Measurements from ENCODE around the gene PCDHA12.
A peak's percentile ranks its signal among the peaks of the same experiment; 100 is the strongest.
"Not testable (repeated sequence)": the region's sequence is repeated elsewhere in the genome, so short reads cannot be mapped to it uniquely, and the experiment has no call there.

PCDHA12 gene

GRCh38 chr5:140857177-140857986, 17.7 kb upstream of the PCDHA12 start:
- DNase-seq (ENCODE audit: low spot score) = no peak
- no peak for FAIRE-seq

DNA sequence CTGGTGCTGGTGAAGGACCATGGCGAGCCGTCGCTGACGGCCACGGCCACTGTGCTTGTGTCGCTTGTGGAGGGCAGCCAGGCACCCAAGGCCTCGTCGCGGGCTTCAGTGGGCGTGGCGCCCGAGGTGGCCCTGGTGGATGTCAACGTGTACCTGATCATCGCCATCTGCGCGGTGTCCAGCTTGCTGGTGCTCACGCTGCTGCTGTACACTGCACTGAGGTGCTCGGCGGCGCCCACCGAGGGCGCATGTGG, 17.2 kb upstream of the PCDHA12 start:
- DNase-seq (ENCODE audit: low spot score) (no peak), FAIRE-seq (no peak)

GRCh38 chr5:140862441-140863295, 12.4 kb upstream of the PCDHA12 start:
- no peak for DNase-seq (ENCODE audit: low spot score)
- no peak for FAIRE-seq

DNA sequence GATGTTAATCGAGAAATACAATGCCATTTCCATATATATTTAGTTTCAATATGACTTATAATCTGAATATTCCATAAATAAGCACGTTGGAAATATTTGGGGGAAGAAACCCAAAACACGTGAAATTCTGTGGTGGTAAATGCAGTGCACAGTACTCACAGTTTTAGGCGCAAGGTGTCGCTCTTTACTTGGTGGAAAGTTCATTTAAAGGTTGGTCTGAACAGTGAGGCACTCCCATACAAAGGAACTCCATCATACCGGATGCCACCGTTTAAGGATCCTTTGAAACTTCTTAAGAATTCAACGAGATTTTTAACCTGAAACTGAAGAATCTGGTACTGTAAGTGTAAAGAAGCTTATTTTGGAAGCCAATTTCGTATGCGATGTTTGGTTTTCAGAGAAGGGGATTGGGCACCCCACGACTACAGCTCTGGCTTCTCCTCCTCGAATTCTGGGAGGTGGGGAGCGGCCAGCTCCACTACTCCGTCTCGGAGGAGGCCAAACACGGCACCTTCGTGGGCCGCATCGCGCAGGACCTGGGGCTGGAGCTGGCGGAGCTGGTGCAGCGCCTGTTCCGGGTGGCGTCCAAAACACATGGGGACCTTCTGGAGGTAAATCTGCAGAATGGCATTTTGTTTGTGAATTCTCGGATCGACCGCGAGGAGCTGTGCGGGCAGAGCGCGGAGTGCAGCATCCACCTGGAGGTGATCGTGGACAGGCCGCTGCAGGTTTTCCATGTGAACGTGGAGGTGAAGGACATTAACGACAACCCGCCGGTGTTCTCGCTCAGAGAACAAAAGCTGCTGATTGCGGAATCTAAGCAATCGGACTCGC, 6.2 kb upstream of the PCDHA12 start, which contains the start of gene PCDHA11:
Gene PCDHA11 (plus strand): TSS at position 237 of the 834 bp plus-strand sequence. CDS start 147 bp downstream, at position 384.
- FAIRE-seq (no peak), DNase-seq (ENCODE audit: low spot score) (peak; percentile 58)

DNA sequence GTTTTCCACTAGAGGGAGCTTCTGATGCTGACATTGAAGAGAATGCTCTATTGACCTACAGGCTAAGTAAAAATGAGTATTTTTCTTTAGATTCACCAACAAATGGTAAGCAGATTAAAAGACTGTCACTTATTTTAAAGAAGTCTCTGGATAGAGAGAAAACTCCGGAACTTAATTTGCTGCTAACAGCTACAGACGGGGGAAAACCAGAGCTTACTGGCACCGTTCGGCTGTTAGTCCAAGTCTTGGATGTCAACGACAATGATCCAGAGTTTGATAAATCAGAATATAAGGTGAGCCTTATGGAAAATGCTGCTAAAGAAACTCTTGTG, 5.6 kb upstream of the PCDHA12 start:
- no peak for DNase-seq (ENCODE audit: low spot score)
- FAIRE-seq = no peak

GRCh38 chr5:140870221-140871201, 4.6 kb upstream of the PCDHA12 start:
- DNase-seq (ENCODE audit: low spot score) = no peak
- no peak for FAIRE-seq

DNA sequence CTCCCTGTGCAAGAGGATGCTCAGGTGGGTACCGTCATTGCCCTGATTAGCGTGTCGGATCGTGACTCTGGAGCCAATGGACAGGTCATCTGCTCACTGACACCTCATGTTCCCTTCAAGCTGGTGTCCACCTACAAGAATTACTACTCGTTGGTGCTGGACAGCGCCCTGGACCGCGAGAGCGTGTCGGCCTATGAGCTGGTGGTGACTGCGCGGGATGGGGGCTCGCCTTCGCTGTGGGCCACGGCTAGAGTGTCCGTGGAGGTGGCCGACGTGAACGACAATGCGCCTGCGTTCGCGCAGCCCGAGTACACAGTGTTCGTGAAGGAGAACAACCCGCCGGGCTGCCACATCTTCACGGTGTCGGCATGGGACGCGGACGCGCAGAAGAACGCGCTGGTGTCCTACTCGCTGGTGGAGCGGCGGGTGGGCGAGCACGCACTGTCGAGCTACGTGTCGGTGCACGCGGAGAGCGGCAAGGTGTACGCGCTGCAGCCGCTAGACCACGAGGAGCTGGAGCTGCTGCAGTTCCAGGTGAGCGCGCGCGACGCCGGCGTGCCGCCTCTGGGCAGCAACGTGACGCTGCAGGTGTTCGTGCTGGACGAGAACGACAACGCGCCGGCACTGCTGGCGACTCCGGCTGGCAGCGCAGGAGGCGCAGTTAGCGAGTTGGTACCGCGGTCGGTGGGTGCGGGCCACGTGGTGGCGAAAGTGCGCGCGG, 1.6 kb downstream of the PCDHA12 start:
- not testable (repeated sequence) for FAIRE-seq; DNase-seq (ENCODE audit: low spot score)

GRCh38 chr5:140877262-140877581, 2.1 kb downstream of the PCDHA12 start:
- no peak for FAIRE-seq
- no peak for DNase-seq (ENCODE audit: low spot score)

DNA sequence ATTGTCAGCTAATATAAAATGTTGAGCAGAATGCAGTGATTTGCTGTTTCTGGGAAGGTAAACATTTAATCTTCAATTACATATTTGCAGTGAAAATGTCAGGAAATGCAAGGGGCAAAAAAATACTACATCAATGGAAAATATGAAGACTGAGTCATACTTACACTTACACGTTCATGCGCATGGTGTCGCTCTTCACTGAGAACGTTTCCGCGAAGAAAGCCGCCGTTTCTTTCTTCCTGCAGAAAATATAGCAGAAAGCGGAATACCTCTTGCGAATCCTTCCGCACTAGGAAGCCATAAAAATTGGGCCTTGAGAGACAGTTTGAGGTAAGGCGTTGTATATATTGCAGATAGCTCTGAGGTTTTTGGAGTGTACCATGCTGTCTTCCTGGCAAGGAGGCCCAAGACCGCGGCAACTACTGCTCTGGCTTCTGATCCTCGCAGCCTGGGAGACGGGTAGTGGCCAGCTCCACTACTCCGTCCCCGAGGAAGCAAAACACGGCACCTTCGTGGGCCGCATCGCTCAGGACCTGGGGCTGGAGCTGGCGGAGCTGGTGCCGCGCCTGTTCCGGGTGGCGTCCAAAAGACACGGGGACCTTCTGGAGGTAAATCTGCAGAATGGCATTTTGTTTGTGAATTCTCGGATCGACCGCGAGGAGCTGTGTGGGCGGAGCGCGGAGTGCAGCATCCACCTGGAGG, 6.9 kb downstream of the PCDHA12 start, which contains the start of gene PCDHA13:
Gene PCDHA13 (plus strand): TSS at position 236 of the 702 bp plus-strand sequence. CDS start 145 bp downstream, at position 381.
- no peak for FAIRE-seq
- peak; percentile 12 for DNase-seq (ENCODE audit: low spot score)

- FAIRE-seq (no peak), DNase-seq (ENCODE audit: low spot score) (peak; percentile 10)
Measured at GRCh38 chr5:140882591-140882899, 7.4 kb downstream of the PCDHA12 start.

DNA sequence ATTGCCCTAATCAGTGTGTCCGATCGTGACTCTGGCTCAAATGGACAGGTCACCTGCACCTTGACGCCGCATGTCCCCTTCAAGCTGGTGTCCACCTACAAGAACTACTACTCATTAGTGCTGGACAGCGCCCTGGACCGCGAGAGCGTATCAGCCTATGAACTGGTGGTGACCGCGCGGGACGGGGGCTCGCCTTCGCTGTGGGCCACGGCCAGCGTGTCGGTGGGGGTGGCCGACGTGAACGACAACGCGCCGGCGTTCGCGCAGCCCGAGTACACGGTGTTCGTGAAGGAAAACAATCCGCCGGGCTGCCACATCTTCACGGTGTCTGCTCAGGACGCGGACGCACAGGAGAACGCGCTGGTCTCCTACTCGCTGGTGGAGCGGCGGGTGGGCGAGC, 8.3 kb downstream of the PCDHA12 start:
- no peak for FAIRE-seq
- DNase-seq (ENCODE audit: low spot score) = no peak

DNA sequence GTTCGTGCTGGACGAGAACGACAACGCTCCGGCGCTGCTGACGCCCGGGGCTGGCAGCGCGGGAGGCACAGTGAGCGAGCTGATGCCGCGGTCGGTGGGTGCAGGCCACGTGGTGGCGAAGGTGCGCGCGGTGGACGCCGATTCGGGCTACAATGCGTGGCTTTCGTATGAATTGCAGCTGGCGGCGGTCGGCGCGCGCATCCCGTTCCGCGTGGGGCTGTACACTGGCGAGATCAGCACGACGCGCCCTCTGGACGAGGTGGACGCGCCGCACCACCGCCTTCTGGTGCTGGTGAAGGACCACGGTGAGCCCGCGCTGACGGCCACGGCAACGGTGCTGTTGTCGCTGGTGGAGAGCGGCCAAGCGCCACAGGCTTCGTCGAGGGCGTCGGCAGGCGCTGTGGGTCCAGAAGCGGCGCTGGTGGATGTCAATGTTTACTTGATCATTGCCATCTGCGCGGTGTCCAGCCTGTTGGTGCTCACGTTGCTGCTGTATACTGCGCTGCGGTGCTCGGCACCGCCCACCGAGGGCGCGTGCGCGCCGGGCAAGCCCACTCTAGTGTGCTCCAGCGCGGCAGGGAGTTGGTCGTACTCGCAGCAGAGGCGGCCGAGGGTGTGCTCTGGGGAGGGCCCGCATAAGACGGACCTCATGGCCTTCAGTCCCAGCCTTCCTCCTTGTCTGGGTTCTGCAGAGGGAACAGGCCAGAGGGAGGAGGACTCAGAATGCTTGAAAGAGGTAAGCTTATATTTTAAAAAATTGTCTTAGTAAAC, 9.0 kb downstream of the PCDHA12 start:
- FAIRE-seq = no peak
- DNase-seq (ENCODE audit: low spot score) = no peak

DNA sequence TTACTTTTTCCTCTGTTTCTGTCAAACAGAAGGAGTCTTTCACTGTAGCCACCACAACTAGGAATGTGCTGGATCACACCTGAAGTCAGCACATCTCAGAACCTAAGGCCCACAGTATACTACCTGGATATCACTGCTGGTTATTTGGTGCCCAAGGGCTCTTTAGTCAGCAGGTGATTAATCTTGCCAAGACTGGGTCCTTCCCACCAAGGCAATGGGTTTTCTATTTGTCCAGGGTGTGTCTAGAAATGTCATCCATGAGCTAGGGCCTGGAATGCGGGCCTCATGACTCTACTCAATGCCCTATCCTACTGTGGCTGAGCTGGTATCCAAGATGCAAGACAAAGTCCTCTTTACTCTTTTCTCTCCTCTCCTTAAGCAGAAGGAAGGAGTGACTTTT, 41.2 kb downstream of the PCDHA12 start:
- no peak for FAIRE-seq

GRCh38 chr5:140923601-140924000, 48.5 kb downstream of the PCDHA12 start:
- no peak for DNase-seq (ENCODE audit: low spot score)
- no peak for FAIRE-seq

More for the DNA sequence above, 41.2 kb downstream of the PCDHA12 start:
- DNase-seq (ENCODE audit: low spot score) = no peak

GRCh38 chr5:140925806-140926442, 50.8 kb downstream of the PCDHA12 start, which contains the start of gene PCDHAC1:
PCDHAC1 (plus strand) TSS chr5:140926299; CDS start chr5:140926893, 594 bp downstream.
- FAIRE-seq (no peak), DNase-seq (ENCODE audit: low spot score) (peak; percentile 71)

DNA sequence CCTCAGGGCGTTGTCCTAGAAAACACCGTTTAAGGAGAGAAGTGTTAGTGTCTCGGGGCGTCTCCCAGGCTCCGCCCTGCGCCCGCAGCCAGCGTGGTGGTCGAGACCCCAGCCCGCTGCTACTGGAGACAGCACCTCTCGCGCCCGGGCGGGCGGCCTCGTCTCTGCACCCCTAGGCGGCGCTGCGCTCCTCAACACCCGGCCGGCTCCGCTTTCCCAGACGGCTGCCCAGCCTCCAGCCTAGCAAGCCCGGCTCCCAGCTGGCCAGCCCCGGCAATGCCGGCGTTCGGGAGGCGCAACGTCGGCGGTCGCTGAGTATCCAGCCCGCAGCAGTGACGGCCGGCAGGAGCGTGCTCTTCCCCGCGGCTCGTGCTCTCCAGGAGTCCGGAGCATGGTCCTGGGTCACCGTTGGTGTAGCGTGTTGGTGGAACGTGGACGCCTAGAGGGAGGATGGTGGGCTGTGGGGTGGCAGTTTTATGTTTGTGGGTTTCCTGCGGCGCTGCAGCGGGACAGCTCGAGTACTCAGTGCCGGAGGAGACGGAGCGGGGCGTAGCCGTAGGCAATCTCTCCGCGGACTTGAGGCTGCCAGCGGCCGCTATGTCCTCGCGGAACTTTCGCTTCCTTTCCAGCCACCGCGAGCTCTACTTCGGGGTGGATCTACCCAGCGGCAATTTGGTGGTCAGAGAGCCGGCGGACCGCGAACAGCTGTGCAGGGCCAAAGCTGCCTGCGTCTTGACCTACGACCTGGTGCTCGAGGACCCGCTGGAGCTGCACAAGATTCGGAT, 51.5 kb downstream of the PCDHA12 start:
- DNase-seq (ENCODE audit: low spot score) (peak; percentile 86), FAIRE-seq (no peak)

- FAIRE-seq (no peak), DNase-seq (ENCODE audit: low spot score) (no peak)
Measured at GRCh38 chr5:140927228-140927573, 52.1 kb downstream of the PCDHA12 start.
